Neutrophil (primary cell): ENCODE measurements around the gene ASXL1.

Experiments
- H3K27ac ChIP-seq: fragments of 200-600 bp; sonication (generic); 2 replicates; pipeline ENCODE4 v1.5.1; 2016; ENCODE audit warnings: mild to moderate bottlenecking, moderate library complexity
- H3K27me3 ChIP-seq: fragments of 200-600 bp; sonication (generic); 2 replicates; pipeline ENCODE4 v1.6.0; 2016; ENCODE audit warnings: mild to moderate bottlenecking
- H3K36me3 ChIP-seq: fragments of 200-600 bp; sonication (generic); 2 replicates; pipeline ENCODE4 v1.5.1; 2017
- H3K4me1 ChIP-seq, 2 experiments: fragments of 200-600 bp in 1 of 2; sonication (generic) in 1 of 2; 1 replicate in 1 of 2; 2 replicates in 1 of 2; pipeline versions ENCODE4 v1.5.1 to v1.6.1; 2013 to 2016; ENCODE audit warnings: low read depth in 1 of 2, low read length in 1 of 2, mild to moderate bottlenecking in 1 of 2, moderate library complexity in 1 of 2; ENCODE audit not compliant: control insufficient read depth in 1 of 2, insufficient read depth in 1 of 2
- H3K4me3 ChIP-seq, 2 experiments: fragments of 200-600 bp in 1 of 2; sonication (generic) in 1 of 2; 1 replicate in 1 of 2; 2 replicates in 1 of 2; pipeline ENCODE4 v1.5.1; 2013 to 2016; ENCODE audit warnings: low read depth in 1 of 2, low read length in 1 of 2, mild to moderate bottlenecking in 1 of 2, moderate library complexity in 1 of 2
- H3K9me3 ChIP-seq: fragments of 200-600 bp; sonication (generic); 2 replicates; pipeline ENCODE4 v1.5.1; 2016
- CTCF ChIP-seq: fragments of 200-600 bp; sonication (generic); IDR thresholded peaks from 2 replicates; pipeline ENCODE4 v1.5.1; 2016; ENCODE audit warnings: antibody characterized with exemption

The ASXL1 gene

GRCh38 chr20:32436968-32437367 is 78.8 kb downstream of the ASXL1 start:
- Histone ChIP-seq H3K27ac (no peak overlapping the region), H3K4me1 (no peaks in the 10 kb centered on the region), H3K27me3 (no peaks in the 10 kb centered on the region), H3K36me3 (peaks cover 89% of the 10 kb centered on the region), H3K9me3 (no peaks in the 10 kb centered on the region), H3K4me3 (no peak overlapping the region)
- no peak for TF ChIP-seq CTCF

- Histone ChIP-seq H3K36me3 (peaks cover 89% of the 10 kb centered on the region), H3K27ac (no peak overlapping the region), H3K4me1 (no peaks in the 10 kb centered on the region), H3K9me3 (no peaks in the 10 kb centered on the region), H3K4me3 (no peak overlapping the region), H3K27me3 (no peaks in the 10 kb centered on the region)
- no peak for TF ChIP-seq CTCF
Observed at GRCh38 chr20:32437391-32438074, 79.4 kb downstream of the ASXL1 start.

- no peaks in the 10 kb centered on the region for H3K4me1 ChIP-seq
- no peak overlapping the region for H3K4me3 ChIP-seq
- no peaks in the 10 kb centered on the region for H3K9me3 ChIP-seq
- no peaks in the 10 kb centered on the region for H3K27me3 ChIP-seq
- peaks cover 89% of the 10 kb centered on the region for H3K36me3 ChIP-seq
- no peak for TF ChIP-seq CTCF
- no peak overlapping the region for H3K27ac ChIP-seq
Observed at GRCh38 chr20:32438331-32438858, 80.3 kb downstream of the ASXL1 start.

- H3K4me1 ChIP-seq: no peaks in the 10 kb centered on the region
- no peak for TF ChIP-seq CTCF
- H3K27ac ChIP-seq: no peak overlapping the region
- H3K36me3 ChIP-seq: peaks cover 87% of the 10 kb centered on the region
- H3K27me3 ChIP-seq: no peaks in the 10 kb centered on the region
- no peak overlapping the region for H3K4me3 ChIP-seq
- no peaks in the 10 kb centered on the region for H3K9me3 ChIP-seq
Observed at GRCh38 chr20:32439132-32439829, 81.2 kb downstream of the ASXL1 start.

GRCh38 chr20:32440069-32440757 is 82.1 kb downstream of the ASXL1 start:
- no peaks in the 10 kb centered on the region for H3K27me3 ChIP-seq

More at GRCh38 chr20:32440069-32440757, 82.1 kb downstream of the ASXL1 start:
- no peaks in the 10 kb centered on the region for H3K9me3 ChIP-seq
- peaks cover 87% of the 10 kb centered on the region for H3K36me3 ChIP-seq
- no peaks in the 10 kb centered on the region for H3K4me1 ChIP-seq
- no peak overlapping the region for H3K27ac ChIP-seq
- H3K4me3 ChIP-seq: no peak overlapping the region
- no peak for TF ChIP-seq CTCF
